Ectodermal cell (in vitro differentiated cells): ENCODE results near the gene MROH2A.

Source experiments
- H3K27ac ChIP-seq: 2 replicates; pipeline ENCODE4 v1.7.0; 2013; ENCODE audit warnings: mild to moderate bottlenecking, low read depth, low read length; ENCODE audit not compliant: insufficient read depth, poor library complexity, severe bottlenecking
- H3K27me3 ChIP-seq: 2 replicates; pipeline ENCODE4 v1.7.0; 2013; ENCODE audit warnings: mild to moderate bottlenecking, low read length; ENCODE audit not compliant: insufficient read depth, control insufficient read depth, poor library complexity, severe bottlenecking
- H3K36me3 ChIP-seq: one replicate; pipeline ENCODE4 v1.7.0; 2013; ENCODE audit warnings: low read length; ENCODE audit not compliant: control insufficient read depth, insufficient read depth
- H3K4me1 ChIP-seq: one replicate; pipeline ENCODE4 v1.7.0; 2013; ENCODE audit warnings: low read length; ENCODE audit not compliant: control insufficient read depth, insufficient read depth
- H3K4me3 ChIP-seq: 2 replicates; pipeline ENCODE4 v1.7.0; 2013; ENCODE audit warnings: low read depth, low read length, control low read depth; ENCODE audit not compliant: insufficient read depth
- H3K9me3 ChIP-seq: 2 replicates; pipeline ENCODE4 v1.7.0; 2013; ENCODE audit warnings: mild to moderate bottlenecking, low read length, moderate library complexity; ENCODE audit not compliant: control insufficient read depth
- WGBS, 2 experiments: methylation state at CpG; one replicate each; pipeline ENCODE4 v1.1.7; 2013; ENCODE audit warnings: missing lambda C conversion rate in 2 of 2; 5-methylcytosine and 5-hydroxymethylcytosine counted together

The MROH2A gene

GRCh38 chr2:233836359-233836758 is 58.2 kb downstream of the MROH2A start:
- no peak overlapping the region for H3K27ac ChIP-seq
- no peaks in the 10 kb centered on the region for H3K27me3 ChIP-seq
- H3K4me3 ChIP-seq = no peak overlapping the region
- WGBS, 2 experiments = 98 to 99% methylated on average over 4 to 7 of the region's 7 CpGs
- H3K4me1 ChIP-seq = peaks cover 3% of the 10 kb centered on the region
- H3K9me3 ChIP-seq = no peaks in the 10 kb centered on the region
- H3K36me3 ChIP-seq = peaks cover 42% of the 10 kb centered on the region

DNA sequence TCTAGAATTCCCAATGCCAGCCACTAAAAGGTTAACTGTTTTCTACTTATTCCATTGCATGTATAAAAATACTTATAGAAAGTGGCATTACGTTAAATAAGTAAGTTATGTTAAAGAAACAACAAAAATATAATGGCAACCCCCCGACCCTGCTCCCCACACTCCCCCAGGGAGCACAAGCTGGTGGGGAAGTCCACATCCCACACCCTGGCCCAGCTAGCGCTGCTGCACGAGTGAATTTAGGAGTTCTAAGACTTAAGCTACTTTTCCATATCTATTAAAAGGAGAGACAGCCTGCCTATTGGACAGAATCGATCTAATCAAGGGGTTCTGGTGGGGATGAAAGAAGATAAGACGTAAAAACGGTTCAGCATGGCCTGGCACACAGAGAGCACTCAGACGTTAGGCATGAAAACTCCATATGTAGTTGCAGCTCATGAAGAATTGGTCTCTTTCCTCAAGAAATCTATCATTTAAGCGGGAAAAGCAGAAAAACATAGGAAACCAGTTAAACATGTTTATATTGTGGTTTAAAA is 59.6 kb downstream of the MROH2A start:
- no peaks in the 10 kb centered on the region for H3K9me3 ChIP-seq
- H3K36me3 ChIP-seq = peaks cover 56% of the 10 kb centered on the region
- no peak overlapping the region for H3K27ac ChIP-seq
- peaks cover 3% of the 10 kb centered on the region for H3K4me1 ChIP-seq
- H3K27me3 ChIP-seq = no peaks in the 10 kb centered on the region
- WGBS, 2 experiments = 97 to 99% methylated on average over 8 to 9 of the region's 9 CpGs
- H3K4me3 ChIP-seq = no peak overlapping the region

- no peaks in the 10 kb centered on the region for H3K27me3 ChIP-seq
- no peak overlapping the region for H3K4me3 ChIP-seq
- H3K27ac ChIP-seq = no peak overlapping the region
- 90 to 92% methylated on average over 7 of the region's 7 CpGs for WGBS, 2 experiments
- no peaks in the 10 kb centered on the region for H3K9me3 ChIP-seq
- peaks cover under 1% of the 10 kb centered on the region for H3K4me1 ChIP-seq
- peaks cover 61% of the 10 kb centered on the region for H3K36me3 ChIP-seq
Observed at GRCh38 chr2:233838251-233838650, 60.1 kb downstream of the MROH2A start.

- Histone ChIP-seq H3K36me3 (peaks cover 68% of the 10 kb centered on the region), H3K9me3 (no peaks in the 10 kb centered on the region), H3K27ac (no peak overlapping the region), H3K27me3 (no peaks in the 10 kb centered on the region), H3K4me1 (no peaks in the 10 kb centered on the region), H3K4me3 (no peak overlapping the region)
- WGBS, 2 experiments = 92 to 94% methylated on average over 12 of the region's 12 CpGs
Observed at GRCh38 chr2:233838726-233839446, 60.8 kb downstream of the MROH2A start.

DNA sequence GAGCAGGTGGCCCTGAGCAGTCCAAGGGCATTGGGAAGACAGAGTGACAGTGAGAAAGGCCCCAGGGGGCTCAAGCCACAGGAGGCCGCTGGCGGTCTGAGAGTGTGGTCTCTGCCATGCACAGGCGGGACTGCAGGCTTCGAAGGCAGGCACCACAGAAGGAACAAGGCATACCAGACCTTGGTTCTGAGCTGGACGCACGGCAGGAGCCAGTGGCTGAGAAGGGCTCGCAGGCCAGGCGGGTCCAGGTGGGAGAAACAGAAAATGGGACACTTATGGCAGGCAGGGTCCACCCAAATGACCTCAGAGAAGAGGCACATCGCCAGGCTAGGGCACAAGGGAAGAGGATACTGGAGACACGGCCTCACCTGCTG is 61.3 kb downstream of the MROH2A start:
- Histone ChIP-seq H3K36me3 (peaks cover 73% of the 10 kb centered on the region), H3K27ac (no peak overlapping the region), H3K4me1 (no peaks in the 10 kb centered on the region), H3K27me3 (no peaks in the 10 kb centered on the region), H3K9me3 (no peaks in the 10 kb centered on the region), H3K4me3 (no peak overlapping the region)
- 93 to 97% methylated on average over 10 of the region's 10 CpGs for WGBS, 2 experiments

GRCh38 chr2:233840520-233840919 is 62.4 kb downstream of the MROH2A start:
- no peak overlapping the region for H3K27ac ChIP-seq
- no peak overlapping the region for H3K4me3 ChIP-seq
- H3K9me3 ChIP-seq = no peaks in the 10 kb centered on the region
- H3K36me3 ChIP-seq = peaks cover 74% of the 10 kb centered on the region
- no peaks in the 10 kb centered on the region for H3K4me1 ChIP-seq
- 94 to 97% methylated on average over 9 of the region's 9 CpGs for WGBS, 2 experiments
- H3K27me3 ChIP-seq = no peaks in the 10 kb centered on the region

DNA sequence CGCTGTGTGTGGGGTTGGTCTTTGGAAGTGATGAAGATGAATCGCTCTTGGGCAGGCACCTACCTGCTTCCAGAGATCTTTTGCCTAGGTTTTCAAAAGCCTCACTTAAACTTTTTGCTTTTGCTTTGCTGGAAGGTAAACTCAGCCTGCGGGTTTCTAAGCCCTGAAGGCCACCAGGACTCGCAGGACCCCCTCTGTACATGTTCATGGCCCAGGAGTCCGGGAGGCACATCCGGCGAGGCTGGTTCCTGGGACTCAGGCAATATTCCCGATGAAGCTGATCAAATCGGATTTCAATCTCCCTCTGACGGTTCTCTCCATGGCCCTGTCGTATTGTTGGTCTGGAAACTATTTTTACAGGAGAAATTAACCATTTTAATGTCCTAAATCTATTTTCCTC is 63.1 kb downstream of the MROH2A start:
- no peaks in the 10 kb centered on the region for H3K27me3 ChIP-seq
- no peaks in the 10 kb centered on the region for H3K9me3 ChIP-seq
- no peak overlapping the region for H3K27ac ChIP-seq
- H3K4me1 ChIP-seq = no peaks in the 10 kb centered on the region
- no peak overlapping the region for H3K4me3 ChIP-seq
- 97% methylated on average over 11 of the region's 11 CpGs for WGBS, 2 experiments
- H3K36me3 ChIP-seq = peaks cover 73% of the 10 kb centered on the region

GRCh38 chr2:233844064-233844807 is 66.1 kb downstream of the MROH2A start:
- Histone ChIP-seq H3K36me3 (peaks cover 75% of the 10 kb centered on the region), H3K4me3 (no peak overlapping the region), H3K27me3 (no peaks in the 10 kb centered on the region), H3K4me1 (no peaks in the 10 kb centered on the region), H3K27ac (no peak overlapping the region), H3K9me3 (no peaks in the 10 kb centered on the region)
- WGBS, 2 experiments = 90 to 92% methylated on average over 19 of the region's 19 CpGs

DNA sequence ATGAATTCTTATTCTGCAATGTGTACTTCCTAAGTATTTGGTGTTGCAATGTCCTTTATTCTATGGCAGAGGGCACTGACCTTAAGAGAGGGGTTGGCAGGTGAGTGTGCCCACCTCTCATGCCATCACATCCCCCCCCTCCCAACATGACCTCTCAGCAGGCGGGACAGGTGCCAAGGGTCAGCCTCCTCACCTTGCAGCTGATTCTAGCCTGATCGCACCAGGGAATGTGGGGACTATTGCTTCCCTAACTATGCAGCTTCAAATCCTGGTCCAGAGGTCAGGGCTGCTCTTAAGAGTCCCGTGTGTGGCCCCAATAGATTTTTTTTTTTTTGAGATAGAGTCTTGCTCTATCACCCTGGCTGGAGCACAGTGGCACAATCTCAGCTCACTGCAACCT is 66.7 kb downstream of the MROH2A start:
- Histone ChIP-seq H3K27ac (no peak overlapping the region), H3K4me3 (no peak overlapping the region), H3K9me3 (no peaks in the 10 kb centered on the region), H3K4me1 (no peaks in the 10 kb centered on the region), H3K36me3 (peaks cover 80% of the 10 kb centered on the region), H3K27me3 (no peaks in the 10 kb centered on the region)
- WGBS, 2 experiments = 91 to 98% methylated on average over 3 of the region's 3 CpGs

GRCh38 chr2:233845301-233846060 is 67.4 kb downstream of the MROH2A start:
- peaks cover 84% of the 10 kb centered on the region for H3K36me3 ChIP-seq
- 91 to 100% methylated on average over 1 of the region's 1 CpG for WGBS, 2 experiments
- H3K4me3 ChIP-seq = no peak overlapping the region

More at GRCh38 chr2:233845301-233846060, 67.4 kb downstream of the MROH2A start:
- H3K27me3 ChIP-seq = no peaks in the 10 kb centered on the region
- H3K4me1 ChIP-seq = no peaks in the 10 kb centered on the region
- H3K9me3 ChIP-seq = no peaks in the 10 kb centered on the region
- no peak overlapping the region for H3K27ac ChIP-seq
